Activated CD8-positive, alpha-beta memory T cell treated with anti-CD3 and anti-CD28 coated beads, Interleukin-2, amount 10 ng/mL, durations not matched to agents 7 days and 5 days (primary cell): Measurements from ENCODE around the gene FGF3. TPM values are rescaled to one million over a fixed set of nuclear protein-coding genes. Genes with fewer than 3 reads are reported as not detected.

Experiments used
- ATAC-seq: fragments of 150-1000 bp; cut with Tn5 transposase; one replicate; pipeline ENCODE4 v1.10.0; 2021; ENCODE audit warnings: moderate library complexity
- CTCF ChIA-PET: fragments of 350-600 bp; sonication (Branson Sonifier 250); formaldehyde crosslinking; loops from one replicate; lab custom pipeline; 2021; ENCODE audit warnings: antibody characterized with exemption; lab: Charles Lee
- DNase-seq: peaks from one replicate; pipeline ENCODE4 v3.0.0-alpha.2; 2020
- H3K27ac Mint-ChIP-seq: one replicate; pipeline ENCODE4 v1.8.0; 2021; ENCODE audit warnings: mild to moderate bottlenecking, mixed read lengths
- H3K27me3 Mint-ChIP-seq: one replicate; pipeline ENCODE4 v1.8.0; 2021; ENCODE audit warnings: mixed read lengths
- H3K36me3 Mint-ChIP-seq: one replicate; pipeline ENCODE4 v1.8.0; 2021; ENCODE audit warnings: mild to moderate bottlenecking, mixed read lengths
- H3K4me1 Mint-ChIP-seq: one replicate; pipeline ENCODE4 v1.8.0; 2021; ENCODE audit warnings: mixed read lengths
- H3K4me3 Mint-ChIP-seq: one replicate; pipeline ENCODE4 v1.8.0; 2021; ENCODE audit warnings: mild to moderate bottlenecking, moderate library complexity, mixed read lengths
- H3K9me3 Mint-ChIP-seq: one replicate; pipeline ENCODE4 v1.8.0; 2022; ENCODE audit warnings: low read depth, mixed read lengths
- total RNA-seq, 2 experiments: library from RNA; stranded (reverse); gene quantifications; one replicate each; pipeline ENCODE4 v1.2.3, GENCODE V29; 2021

The FGF3 gene
- not detected for total RNA-seq

- ATAC-seq (no peak), DNase-seq (no peak)
- peaks cover 48% of the 10 kb centered on the region for H3K27me3 Mint-ChIP-seq
- no peak within 1 kb of the TSS for H3K27ac Mint-ChIP-seq
- no peaks in the 10 kb centered on the region for H3K9me3 Mint-ChIP-seq
- no peaks in the 10 kb centered on the region for H3K36me3 Mint-ChIP-seq
- CTCF ChIA-PET = no interaction called here
- no peaks in the 10 kb centered on the region for H3K4me1 Mint-ChIP-seq
- H3K4me3 Mint-ChIP-seq = no peak within 1 kb of the TSS
These were observed at the start of gene FGF3 for GRCh38 chr11:69818603-69819441. TSS of gene FGF3 (minus strand) at chr11:69819416. CDS start at chr11:69818933, 483 bp downstream.

GRCh38 chr11:69868871-69869270 lies 49.7 kb upstream of the FGF3 start:
- DNase-seq = no peak
- Mint-ChIP-seq H3K4me3 (no peak overlapping the region), H3K27me3 (peaks cover 18% of the 10 kb centered on the region), H3K9me3 (no peaks in the 10 kb centered on the region), H3K4me1 (no peaks in the 10 kb centered on the region), H3K27ac (no peak overlapping the region), H3K36me3 (no peaks in the 10 kb centered on the region)
- CTCF ChIA-PET = no interaction called here
- no peak for ATAC-seq

GRCh38 chr11:69868006-69868810 lies 49.0 kb upstream of the FGF3 start:
- Mint-ChIP-seq H3K4me1 (no peaks in the 10 kb centered on the region), H3K4me3 (no peak overlapping the region), H3K9me3 (no peaks in the 10 kb centered on the region), H3K36me3 (no peaks in the 10 kb centered on the region), H3K27ac (no peak overlapping the region), H3K27me3 (peaks cover 20% of the 10 kb centered on the region)
- DNase-seq (no peak), ATAC-seq (no peak)
- CTCF ChIA-PET = no interaction called here

- Mint-ChIP-seq H3K27me3 (peaks cover 20% of the 10 kb centered on the region), H3K9me3 (no peaks in the 10 kb centered on the region), H3K4me3 (no peak overlapping the region), H3K4me1 (no peaks in the 10 kb centered on the region), H3K36me3 (no peaks in the 10 kb centered on the region), H3K27ac (no peak overlapping the region)
- ATAC-seq (no peak), DNase-seq (no peak)
- CTCF ChIA-PET = no interaction called here
These were observed 48.1 kb upstream of the FGF3 start for GRCh38 chr11:69867076-69868005.

GRCh38 chr11:69866648-69867047 lies 47.4 kb upstream of the FGF3 start:
- ATAC-seq (no peak), DNase-seq (no peak)
- CTCF ChIA-PET = no interaction called here
- Mint-ChIP-seq H3K27me3 (peaks cover 21% of the 10 kb centered on the region), H3K4me3 (no peak overlapping the region), H3K9me3 (no peaks in the 10 kb centered on the region), H3K36me3 (no peaks in the 10 kb centered on the region), H3K27ac (no peak overlapping the region), H3K4me1 (no peaks in the 10 kb centered on the region)

GRCh38 chr11:69865707-69866106 lies 46.5 kb upstream of the FGF3 start:
- no peak overlapping the region for H3K4me3 Mint-ChIP-seq
- H3K4me1 Mint-ChIP-seq = no peaks in the 10 kb centered on the region
- H3K27me3 Mint-ChIP-seq = peaks cover 23% of the 10 kb centered on the region
- H3K36me3 Mint-ChIP-seq = no peaks in the 10 kb centered on the region
- H3K27ac Mint-ChIP-seq = no peak overlapping the region
- no peak for DNase-seq
- H3K9me3 Mint-ChIP-seq = no peaks in the 10 kb centered on the region
- no peak for ATAC-seq
- CTCF ChIA-PET = no interaction called here

GRCh38 chr11:69864686-69865661 lies 45.8 kb upstream of the FGF3 start:
- ATAC-seq = no peak
- Mint-ChIP-seq H3K4me3 (no peak overlapping the region), H3K4me1 (no peaks in the 10 kb centered on the region), H3K27ac (no peak overlapping the region), H3K27me3 (peaks cover 23% of the 10 kb centered on the region), H3K36me3 (no peaks in the 10 kb centered on the region), H3K9me3 (no peaks in the 10 kb centered on the region)
- no peak for DNase-seq
- CTCF ChIA-PET = interaction anchor here (0.5 kb wide), 1 partner anchor 409 kb away, joined by 3 read pairs; no protein-coding TSS in a partner anchor

- CTCF ChIA-PET = no interaction called here
- H3K27ac Mint-ChIP-seq = no peak overlapping the region
- no peak for ATAC-seq
These were observed 44.5 kb upstream of the FGF3 start for GRCh38 chr11:69863544-69864200.

GRCh38 chr11:69862797-69863543 lies 43.8 kb upstream of the FGF3 start:
- H3K27ac Mint-ChIP-seq = no peak overlapping the region
- no peaks in the 10 kb centered on the region for H3K9me3 Mint-ChIP-seq
- no peak overlapping the region for H3K4me3 Mint-ChIP-seq
- ATAC-seq = no peak
- no peaks in the 10 kb centered on the region for H3K4me1 Mint-ChIP-seq
- DNase-seq = no peak
- H3K27me3 Mint-ChIP-seq = peaks cover 25% of the 10 kb centered on the region
- CTCF ChIA-PET = no interaction called here
- no peaks in the 10 kb centered on the region for H3K36me3 Mint-ChIP-seq

More at GRCh38 chr11:69863544-69864200, 44.5 kb upstream of the FGF3 start:
- DNase-seq = no peak
- Mint-ChIP-seq H3K4me3 (no peak overlapping the region), H3K4me1 (no peaks in the 10 kb centered on the region), H3K27me3 (peaks cover 25% of the 10 kb centered on the region), H3K36me3 (no peaks in the 10 kb centered on the region), H3K9me3 (no peaks in the 10 kb centered on the region)

- Mint-ChIP-seq H3K9me3 (no peaks in the 10 kb centered on the region), H3K27ac (no peak overlapping the region), H3K36me3 (no peaks in the 10 kb centered on the region), H3K27me3 (peaks cover 23% of the 10 kb centered on the region), H3K4me3 (no peak overlapping the region), H3K4me1 (no peaks in the 10 kb centered on the region)
- DNase-seq = no peak
- CTCF ChIA-PET = no interaction called here
- no peak for ATAC-seq
These were observed 43.1 kb upstream of the FGF3 start for GRCh38 chr11:69862331-69862771.

GRCh38 chr11:69861901-69862300 lies 42.7 kb upstream of the FGF3 start:
- no peaks in the 10 kb centered on the region for H3K4me1 Mint-ChIP-seq
- H3K4me3 Mint-ChIP-seq = no peak overlapping the region
- CTCF ChIA-PET = no interaction called here
- peaks cover 24% of the 10 kb centered on the region for H3K27me3 Mint-ChIP-seq
- H3K27ac Mint-ChIP-seq = no peak overlapping the region
- DNase-seq (no peak), ATAC-seq (no peak)
- H3K9me3 Mint-ChIP-seq = no peaks in the 10 kb centered on the region
- no peaks in the 10 kb centered on the region for H3K36me3 Mint-ChIP-seq
